GM19455 (cell line): Measurements from ENCODE around the gene PLEKHG3.

Experiments
- ATAC-seq: cut with Tn5 transposase; IDR thresholded peaks from one replicate; pipeline ENCODE4 v1.9.1; 2021; ENCODE audit not compliant: unreplicated experiment

The PLEKHG3 gene

DNA sequence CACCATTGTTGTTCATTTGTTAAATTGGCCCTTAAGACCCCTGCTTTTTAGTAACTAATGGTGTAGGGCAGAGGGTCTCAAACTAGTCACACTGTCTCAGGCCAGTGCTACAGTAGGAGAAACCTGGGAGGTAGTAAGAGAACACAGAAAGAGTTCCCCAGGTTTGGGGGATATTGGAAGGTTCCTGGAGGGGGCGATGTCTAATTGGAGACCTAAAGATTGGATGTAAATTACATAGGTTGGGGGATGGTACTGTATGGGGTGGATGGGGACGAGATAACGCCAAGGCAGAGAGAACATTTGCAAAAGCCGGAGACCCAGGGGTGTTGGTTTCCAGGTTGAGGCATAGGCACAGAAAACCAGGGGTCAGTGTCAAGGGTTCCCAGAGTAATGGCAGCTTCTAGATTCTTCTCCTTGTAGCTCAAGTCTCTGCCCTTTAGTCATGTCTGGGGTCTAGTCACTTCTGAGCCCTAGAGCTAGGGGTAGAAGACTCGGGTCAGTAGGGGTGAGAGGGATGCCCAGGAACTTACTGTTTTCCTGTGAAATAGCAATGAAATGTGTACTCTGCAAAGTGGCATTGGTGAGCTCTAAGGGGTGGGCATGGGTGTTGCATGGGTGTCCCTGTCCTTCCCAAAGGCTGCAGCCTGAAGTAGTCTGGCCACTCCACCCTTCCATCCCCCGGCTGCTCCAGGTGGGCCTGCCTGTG lies 21.8 kb downstream of the PLEKHG3 start:
- ATAC-seq = no peak

DNA sequence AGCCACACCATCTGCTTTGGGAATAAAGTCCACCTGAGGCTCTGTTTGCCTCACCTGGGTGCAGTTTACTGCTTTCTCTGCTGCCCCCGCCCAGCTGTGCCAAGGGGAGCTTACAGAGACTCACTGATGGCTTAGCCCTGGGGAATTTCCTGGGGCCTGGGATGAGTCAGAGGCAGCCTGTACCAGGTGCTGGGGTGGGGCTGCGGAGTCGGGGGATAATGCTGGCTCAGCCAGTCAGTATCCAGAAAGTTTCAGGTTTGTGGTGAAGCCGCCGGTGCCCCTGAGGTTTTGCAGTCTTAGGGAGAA lies 22.3 kb downstream of the PLEKHG3 start:
- no peak for ATAC-seq

DNA sequence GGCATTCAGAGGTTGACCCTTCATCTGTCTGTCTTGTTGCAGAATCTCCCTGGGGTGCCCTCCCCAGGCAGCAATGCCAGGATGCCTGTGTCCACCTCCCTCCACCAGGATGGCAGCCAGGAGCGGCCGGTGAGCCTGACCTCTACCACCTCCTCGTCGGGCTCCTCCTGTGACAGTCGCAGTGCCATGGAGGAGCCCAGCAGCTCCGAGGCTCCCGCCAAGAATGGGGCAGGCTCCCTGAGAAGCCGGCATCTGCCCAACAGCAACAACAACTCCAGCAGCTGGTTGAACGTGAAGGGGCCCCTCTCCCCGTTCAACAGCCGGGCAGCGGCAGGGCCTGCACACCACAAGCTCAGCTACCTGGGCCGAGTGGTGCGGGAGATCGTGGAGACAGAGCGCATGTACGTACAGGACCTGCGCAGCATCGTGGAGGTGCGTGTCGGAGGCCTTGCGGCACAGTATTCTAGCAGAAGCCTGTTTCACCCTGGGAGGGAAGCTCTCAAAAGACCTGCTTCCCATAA lies 23.4 kb downstream of the PLEKHG3 start:
- no peak for ATAC-seq

DNA sequence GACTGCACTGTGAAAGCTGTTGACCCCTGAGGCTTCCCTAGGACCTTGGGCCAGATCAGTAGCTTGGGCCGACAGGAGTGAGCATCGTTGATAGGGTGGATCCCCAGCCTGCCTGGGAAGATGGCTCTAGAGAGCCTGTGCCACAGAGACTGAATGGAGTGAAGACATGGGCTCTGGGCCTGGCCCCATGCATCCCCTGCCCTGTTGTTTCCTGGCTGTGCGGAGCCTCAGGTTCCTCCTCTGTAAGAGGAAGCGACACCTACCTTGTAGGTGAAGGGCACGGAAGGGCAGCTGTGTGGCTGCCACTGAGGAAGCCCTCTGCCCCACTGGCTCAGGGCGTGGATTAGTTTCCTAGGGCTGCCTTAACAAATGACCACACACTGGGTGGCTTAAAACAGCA lies 23.9 kb downstream of the PLEKHG3 start:
- ATAC-seq = no peak

DNA sequence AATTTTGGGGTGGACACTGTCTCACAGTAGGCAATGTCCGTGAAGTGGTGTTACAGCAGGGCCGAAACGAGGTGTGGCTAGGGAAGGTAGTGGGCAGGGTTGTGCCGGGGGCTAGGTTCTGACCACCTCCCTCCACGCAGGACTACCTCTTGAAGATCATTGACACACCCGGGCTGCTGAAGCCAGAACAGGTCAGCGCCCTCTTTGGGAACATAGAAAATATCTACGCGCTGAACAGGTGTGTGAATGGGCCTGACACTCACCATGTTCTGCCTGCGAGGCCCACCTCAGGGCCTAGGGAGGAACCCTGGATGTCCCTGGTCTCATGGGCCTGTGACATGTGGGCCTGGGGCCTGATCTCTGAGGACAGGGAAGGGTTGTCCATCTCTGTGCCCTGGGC lies 24.6 kb downstream of the PLEKHG3 start:
- ATAC-seq = no peak

DNA sequence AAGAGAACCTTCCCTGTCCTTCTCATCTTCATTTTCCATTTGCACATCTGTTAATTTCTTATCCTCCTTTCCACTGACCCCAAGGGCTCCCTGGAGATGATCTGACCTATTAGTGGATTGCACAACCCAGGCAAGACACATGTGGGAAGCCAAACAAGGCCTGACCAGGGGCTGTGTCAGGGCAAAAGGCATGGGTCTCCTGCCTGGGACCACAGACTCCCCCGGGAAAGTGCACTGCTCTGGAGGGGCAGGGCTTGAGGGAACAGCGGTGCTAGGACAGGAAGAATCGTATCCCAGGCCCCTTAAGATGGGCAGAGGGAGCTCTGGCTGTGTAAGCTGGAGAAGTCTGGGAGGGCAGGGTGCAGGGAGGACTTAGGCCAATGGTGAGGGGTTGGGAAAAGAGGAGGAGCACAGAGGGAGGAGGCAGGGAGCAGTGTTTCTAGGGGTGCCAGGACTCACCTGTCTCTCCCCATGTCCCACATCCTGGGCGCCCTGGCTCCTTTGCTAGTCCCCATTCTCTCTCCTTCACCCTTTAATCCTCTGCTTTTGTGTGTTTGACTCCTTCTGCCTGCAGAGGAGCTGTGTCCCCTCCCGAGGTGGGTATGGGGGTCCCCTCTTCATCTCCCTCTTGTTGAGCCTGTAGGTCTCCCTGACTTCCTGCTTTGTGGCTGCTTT lies 25.3 kb downstream of the PLEKHG3 start:
- no peak for ATAC-seq

DNA sequence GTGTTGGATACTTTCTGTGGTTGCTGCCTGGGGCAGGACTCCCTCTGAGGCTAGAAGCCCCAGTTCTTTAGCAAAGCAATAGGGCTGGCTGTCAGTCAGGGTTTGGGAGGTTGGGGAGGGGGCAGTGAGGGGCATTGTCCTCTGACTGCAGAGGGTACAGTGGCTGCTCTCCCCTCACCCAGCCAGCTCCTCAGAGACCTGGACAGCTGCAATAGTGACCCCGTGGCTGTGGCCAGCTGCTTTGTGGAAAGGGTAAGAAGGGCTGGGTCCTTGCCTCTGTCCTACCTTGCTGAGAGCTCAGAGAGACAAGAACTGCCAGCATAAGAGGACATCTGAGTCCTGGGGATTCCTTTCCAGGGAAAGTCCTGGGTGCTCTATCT lies 25.8 kb downstream of the PLEKHG3 start:
- ATAC-seq = no peak

DNA sequence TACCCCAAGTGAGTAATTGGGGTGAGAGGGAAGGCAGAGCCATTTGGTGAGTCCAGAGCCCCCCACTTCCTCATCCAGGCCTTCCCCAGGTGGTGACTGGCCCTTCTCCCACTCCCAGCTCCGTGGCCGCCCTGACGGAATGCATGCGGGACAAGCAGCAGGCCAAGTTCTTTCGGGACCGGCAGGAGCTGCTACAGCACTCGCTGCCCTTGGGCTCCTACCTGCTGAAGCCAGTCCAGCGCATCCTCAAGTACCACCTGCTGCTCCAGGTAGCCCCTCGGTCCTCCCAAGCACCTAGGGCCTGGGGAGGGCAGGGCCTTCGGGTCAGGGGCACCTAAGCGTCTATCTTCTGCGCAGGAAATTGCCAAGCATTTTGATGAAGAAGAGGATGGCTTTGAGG lies 26.5 kb downstream of the PLEKHG3 start:
- no peak for ATAC-seq

DNA sequence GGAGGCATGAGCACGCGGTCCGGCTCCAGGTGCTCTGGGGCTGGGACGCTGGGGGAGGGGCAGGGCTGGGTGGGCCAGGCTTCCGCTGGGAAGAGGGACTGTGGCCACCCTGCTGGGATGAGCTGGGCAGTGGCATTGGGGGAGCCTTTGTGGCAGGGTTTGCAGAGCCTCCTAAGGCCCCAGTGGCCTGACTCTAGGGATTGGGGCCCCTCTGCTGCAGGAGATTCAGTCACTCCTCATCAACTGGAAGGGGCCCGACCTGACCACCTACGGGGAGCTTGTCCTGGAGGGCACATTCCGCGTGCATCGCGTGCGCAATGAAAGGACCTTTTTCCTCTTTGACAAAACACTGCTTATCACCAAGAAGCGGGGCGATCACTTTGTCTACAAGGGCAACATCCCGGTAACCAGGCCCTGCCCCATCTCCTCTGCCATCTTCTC lies 26.9 kb downstream of the PLEKHG3 start:
- no peak for ATAC-seq

DNA sequence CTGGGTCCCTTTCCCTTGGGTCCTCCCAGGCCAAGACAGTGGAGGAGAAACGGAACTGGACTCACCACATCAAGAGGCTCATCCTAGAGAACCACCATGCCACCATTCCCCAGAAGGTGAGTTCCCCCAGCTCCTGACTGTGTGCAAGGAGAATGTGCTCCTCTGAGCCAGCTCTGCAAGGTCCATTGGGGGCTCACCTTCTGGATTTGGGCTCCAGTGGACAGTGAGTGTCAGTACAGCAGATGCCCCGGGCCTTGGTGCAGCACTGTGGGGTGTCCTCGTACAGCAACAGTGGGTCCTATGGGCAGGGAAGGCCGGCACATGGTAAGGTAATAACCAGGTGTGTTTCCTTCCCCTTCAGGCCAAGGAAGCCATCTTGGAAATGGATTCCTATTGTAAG lies 27.8 kb downstream of the PLEKHG3 start:
- no peak for ATAC-seq

DNA sequence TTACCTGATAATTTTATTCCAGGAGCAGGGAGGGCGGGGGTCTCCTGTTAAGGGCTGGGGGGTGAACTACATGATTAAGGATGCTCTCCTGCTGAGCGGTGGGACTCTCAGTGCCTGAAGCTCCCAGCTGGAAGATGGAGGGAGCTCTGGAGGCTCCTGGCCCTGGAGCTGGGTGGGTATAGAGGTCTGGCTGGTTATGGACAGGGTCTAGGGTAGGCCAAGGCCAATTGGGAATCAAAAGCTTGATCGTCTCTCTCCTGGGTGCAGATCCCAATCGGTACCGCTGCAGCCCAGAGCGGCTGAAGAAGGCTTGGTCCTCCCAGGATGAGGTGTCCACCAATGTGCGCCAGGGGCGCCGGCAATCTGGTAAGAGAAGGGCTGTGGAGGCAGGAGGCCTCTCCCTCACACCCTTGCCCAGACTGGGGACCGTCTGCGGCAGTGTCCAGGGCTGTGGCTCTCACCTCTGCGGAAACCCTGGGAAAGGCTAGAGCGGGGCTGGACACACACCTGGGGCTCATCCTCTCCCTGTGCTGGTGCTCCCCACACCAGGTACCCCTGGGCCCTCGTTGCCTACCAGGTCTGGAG lies 28.4 kb downstream of the PLEKHG3 start:
- ATAC-seq = no peak

DNA sequence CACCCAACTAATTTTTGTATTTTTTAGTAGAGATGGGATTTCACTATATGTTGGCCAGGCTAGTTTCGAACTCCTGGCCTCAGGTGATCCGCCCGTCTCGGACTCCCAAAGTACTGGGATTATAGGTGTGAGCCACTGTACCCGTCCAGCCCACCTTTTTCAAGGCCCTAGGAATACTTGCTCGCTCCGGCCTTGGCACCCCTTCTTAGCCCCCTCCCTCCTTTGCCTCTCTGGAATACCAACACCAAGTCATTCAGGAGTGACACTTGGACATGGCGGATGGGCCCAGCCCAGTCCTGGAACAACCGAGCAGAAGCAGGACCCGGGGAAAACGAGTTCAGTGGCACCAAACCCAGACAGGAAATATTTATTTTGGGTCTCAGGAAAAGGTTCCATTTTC lies 29.1 kb downstream of the PLEKHG3 start:
- ATAC-seq = no peak

DNA sequence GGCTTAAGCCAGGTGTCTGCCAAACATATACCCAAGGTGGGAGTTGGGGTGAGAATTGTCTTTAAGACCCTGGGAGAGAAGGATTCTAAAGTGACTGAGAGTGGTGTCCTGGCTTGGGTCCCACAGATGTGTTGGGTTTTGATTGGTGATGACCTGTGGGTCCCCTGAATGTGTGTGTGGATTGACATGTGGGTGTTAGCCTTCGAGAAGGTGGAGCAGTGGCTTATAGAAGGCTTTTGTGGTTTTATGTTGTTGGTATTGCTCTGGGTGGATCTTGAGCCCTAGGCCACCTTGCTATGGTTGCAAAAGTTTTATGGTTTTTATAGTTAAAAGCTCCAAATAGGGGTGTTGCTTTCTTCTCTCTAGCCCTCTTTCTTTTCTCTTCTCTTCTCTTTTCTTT lies 29.7 kb downstream of the PLEKHG3 start:
- no peak for ATAC-seq

DNA sequence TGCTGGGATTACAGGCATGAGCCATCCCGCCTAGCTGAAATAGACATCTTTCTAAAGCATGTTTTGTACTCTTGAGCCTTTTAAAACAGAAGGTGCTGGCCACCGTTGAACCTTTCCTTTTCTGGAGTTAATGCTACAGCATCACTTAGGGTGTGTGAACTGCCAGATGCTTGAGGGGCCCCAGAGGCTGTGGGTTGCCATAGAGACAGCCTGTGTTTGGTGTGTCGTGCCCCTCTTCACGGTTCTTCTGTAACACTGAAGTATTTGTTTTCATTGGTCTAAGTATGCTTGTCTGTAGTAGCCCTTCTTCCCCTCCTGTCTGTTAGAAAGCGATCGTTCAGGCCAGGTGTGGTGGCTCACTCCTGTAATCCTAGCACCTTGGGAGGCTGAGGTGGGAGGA lies 30.8 kb downstream of the PLEKHG3 start:
- ATAC-seq = no peak

DNA sequence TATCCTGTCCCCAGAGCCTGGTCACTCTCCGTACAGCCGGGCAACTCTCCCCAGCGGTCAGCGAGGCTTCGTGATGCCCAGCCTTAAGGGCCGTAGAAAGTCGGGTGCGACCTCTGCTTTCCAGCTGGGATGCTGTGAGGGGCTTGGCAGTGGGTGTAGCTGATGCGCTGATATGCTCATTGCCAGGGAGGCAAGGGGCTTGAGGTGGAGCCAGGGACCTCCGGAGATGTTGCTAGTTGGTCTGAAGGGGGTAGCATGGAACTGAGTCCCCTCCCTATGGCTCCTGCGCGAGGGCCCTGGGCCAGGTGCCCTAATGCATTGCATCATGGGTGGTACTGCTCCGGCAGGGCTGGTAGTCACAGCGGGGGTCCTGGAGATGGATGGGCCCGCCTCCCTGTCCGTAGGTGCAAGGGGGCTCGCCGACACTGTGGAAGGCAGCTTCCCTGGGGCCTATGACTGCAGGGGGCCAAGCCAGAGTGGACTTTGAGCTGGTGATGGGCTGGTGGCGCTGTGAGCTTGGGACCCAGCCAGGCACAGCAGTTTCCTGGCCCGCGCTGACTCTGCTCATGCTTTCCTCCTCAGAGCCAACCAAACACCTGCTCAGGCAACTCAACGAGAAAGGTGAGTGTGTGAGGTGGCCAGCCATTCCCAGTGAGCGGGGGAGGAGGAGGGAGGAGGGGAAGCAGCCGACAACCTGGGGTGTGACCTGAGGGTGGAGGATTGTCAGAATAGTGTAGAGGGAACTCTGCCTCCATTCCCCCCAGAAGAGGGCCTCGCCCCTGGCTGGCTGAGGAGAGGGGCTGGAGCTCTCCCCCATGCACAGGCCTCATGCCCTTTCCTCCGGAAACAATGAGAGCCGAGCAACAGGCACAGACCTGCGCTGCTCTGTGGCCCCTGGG lies 32.3 kb downstream of the PLEKHG3 start:
- ATAC-seq = no peak

DNA sequence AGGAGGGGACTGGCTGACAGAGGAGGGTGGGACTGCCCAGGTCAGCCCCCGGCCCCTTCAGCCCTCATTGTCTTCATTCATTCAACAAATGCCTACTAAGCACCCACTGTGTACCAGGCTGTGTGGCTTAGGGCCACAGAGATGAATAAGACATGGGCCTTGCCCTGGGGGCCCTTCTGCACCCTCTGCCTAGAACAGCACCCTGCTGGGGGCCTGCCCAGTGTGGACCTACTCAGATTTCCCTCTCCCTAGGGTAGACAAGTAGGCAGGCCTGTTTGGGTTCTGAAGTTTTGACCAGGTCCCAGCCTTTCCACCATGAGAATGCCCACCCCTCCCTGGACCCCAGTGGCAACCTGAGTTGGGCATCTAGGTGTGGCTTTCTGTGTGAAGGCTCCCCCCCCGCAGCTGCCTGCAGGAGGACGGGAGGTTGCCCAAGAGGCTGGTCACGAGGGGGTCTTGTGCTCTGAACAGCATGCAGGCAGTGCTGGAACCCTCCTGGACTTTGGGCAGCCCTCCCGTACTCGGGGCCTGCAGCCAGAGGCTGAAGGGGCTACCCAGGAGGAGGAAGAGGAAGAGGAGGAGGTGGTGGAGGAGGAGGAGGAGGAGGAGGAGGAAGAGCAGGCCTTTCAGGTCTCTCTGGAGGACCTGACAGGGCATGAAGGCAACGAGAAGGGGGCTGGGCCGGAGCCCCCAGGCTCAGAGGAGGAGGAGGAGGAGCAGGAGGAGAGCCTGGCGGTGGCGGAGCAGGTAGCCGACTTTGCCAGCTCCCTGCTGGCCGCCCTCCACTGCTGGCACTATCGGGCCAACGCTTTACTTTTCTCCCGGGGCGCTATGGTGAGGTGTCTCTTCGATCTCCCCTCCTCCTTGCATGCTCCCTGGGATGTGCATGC lies 33.4 kb downstream of the PLEKHG3 start:
- ATAC-seq = no peak

DNA sequence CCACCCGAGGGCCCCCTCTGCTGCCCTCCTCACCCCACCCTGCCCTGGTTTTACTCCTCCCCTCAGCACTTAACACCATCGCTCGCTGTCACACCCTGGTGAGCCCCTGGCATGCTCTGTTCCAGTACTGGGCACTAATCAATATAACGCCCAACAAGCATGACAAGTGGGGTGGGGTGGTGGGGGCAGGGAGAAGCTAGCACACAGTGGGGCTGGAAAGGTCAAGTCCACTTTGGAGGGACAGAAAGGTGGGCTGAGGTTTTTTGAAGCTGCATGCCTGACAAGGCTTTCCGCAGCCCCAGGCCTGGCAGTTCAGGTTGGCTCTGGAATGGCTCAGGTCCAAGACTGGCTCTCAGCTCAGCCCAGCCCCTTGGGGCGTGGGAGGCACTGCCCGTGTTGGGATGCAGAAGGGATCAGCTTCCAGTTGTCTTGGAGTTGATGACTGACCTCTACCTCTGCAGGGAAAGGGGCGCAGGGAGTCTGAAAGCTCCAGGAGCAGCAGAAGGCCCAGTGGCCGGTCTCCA lies 34.1 kb downstream of the PLEKHG3 start:
- no peak for ATAC-seq

DNA sequence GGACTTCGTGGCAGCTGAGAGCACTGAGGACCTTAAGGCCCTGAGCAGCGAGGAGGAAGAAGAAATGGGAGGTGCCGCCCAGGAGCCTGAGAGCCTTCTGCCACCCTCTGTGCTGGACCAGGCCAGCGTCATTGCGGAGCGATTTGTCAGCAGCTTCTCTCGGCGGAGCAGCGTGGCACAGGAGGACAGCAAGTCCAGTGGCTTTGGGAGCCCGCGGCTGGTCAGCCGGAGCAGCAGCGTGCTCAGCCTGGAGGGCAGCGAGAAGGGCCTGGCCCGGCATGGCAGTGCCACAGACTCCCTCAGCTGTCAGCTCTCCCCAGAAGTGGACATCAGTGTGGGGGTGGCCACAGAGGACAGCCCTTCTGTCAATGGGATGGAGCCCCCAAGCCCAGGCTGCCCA lies 37.0 kb downstream of the PLEKHG3 start:
- no peak for ATAC-seq

DNA sequence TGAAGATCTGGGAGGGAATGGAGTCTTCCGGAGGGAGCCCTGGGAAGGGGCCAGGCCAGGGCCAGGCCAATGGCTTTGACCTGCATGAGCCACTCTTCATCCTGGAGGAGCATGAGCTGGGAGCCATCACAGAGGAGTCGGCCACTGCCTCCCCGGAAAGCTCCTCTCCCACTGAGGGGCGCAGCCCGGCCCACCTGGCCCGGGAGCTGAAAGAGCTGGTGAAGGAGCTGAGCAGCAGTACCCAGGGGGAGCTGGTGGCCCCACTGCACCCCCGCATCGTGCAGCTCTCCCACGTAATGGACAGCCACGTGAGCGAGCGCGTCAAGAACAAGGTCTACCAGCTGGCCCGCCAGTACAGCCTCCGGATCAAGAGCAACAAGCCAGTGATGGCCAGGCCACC lies 37.7 kb downstream of the PLEKHG3 start:
- ATAC-seq = no peak

DNA sequence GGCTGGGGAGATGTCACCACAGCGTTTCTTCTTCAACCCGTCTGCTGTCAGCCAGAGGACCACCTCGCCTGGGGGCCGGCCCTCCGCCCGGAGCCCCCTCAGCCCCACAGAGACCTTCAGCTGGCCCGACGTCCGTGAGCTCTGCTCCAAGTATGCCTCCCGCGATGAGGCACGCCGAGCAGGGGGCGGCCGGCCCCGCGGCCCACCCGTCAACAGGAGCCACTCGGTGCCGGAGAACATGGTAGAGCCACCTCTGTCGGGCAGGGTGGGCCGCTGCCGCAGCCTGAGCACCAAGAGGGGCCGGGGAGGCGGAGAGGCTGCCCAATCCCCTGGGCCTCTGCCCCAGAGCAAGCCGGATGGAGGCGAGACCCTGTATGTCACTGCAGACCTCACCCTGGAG lies 38.8 kb downstream of the PLEKHG3 start:
- ATAC-seq = no peak
